OCI-LY7 (cell line): Measurements from ENCODE around the gene GSC2.

Experiments
- CTCF ChIP-seq: fragments of 200-600 bp; sonication (generic); conservative IDR thresholded peaks from 2 replicates; pipeline ENCODE4 v1.5.1; 2014; ENCODE audit warnings: mild to moderate bottlenecking, antibody characterized with exemption, low read length, moderate library complexity, mixed read lengths
- EZH2phosphoT487 ChIP-seq: fragments of 200-600 bp; sonication (generic); IDR thresholded peaks from 2 replicates; pipeline ENCODE4 v1.6.1; 2018; ENCODE audit warnings: low read depth, borderline replicate concordance, mild to moderate bottlenecking, mixed run types, antibody characterized with exemption, low read length, moderate library complexity, mixed read lengths

DNA sequence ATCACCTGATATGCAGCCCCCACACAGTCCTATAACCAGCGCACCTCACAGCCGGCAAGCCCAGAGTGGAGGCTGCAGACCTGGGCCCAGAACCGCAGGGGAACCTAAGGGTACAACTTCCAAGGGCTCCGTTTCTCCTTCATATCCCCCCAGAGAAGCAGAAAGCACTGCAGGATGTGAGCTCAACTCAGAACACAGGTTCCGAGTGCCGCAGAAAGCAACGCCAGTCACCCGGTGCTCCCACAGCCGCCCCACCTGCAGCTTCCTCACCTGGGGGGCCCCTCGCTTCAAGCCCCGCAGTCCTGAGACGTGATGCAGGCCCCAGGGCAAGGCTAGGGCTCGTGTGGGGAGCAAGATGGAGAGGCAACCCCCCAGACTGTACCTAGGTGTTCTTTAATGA lies 16.5 kb downstream of the GSC2 start:
- no peak for TF ChIP-seq EZH2phosphoT487
- no peak for TF ChIP-seq CTCF
